ENCODE results near the gene BHLHE40.
"Not testable (repeated sequence)": the region's sequence is repeated elsewhere in the genome, so short reads cannot be mapped to it uniquely, and the experiment has no call there.

Gene BHLHE40

GRCh38 chr3:4961865-4962264 is 17.4 kb upstream of the BHLHE40 start:
- not testable (repeated sequence) for DNase-seq (ENCODE audit: low read depth)

GRCh38 chr3:4963669-4964570 is 15.3 kb upstream of the BHLHE40 start:
- DNase-seq (ENCODE audit: low read depth) = no peak

- not testable (repeated sequence) for DNase-seq (ENCODE audit: low read depth)
These were observed 13.2 kb upstream of the BHLHE40 start for GRCh38 chr3:4966006-4966405.

GRCh38 chr3:4967683-4968082 is 11.6 kb upstream of the BHLHE40 start:
- not testable (repeated sequence) for DNase-seq (ENCODE audit: low read depth)

- not testable (repeated sequence) for DNase-seq (ENCODE audit: low read depth)
These were observed 7.8 kb upstream of the BHLHE40 start for GRCh38 chr3:4971437-4971836.

- DNase-seq (ENCODE audit: low read depth) = no peak
These were observed 7.4 kb upstream of the BHLHE40 start for GRCh38 chr3:4971838-4972237.

- no peak for DNase-seq (ENCODE audit: low read depth)
These were observed 6.3 kb upstream of the BHLHE40 start for GRCh38 chr3:4972652-4973643.

GRCh38 chr3:4974154-4974553 is 5.1 kb upstream of the BHLHE40 start:
- DNase-seq (ENCODE audit: low read depth) = no peak

- no peak for DNase-seq (ENCODE audit: low read depth)
These were observed 3.1 kb upstream of the BHLHE40 start for GRCh38 chr3:4976109-4976508.

- peak; percentile 53 for DNase-seq (ENCODE audit: low read depth)
These were observed 2.0 kb upstream of the BHLHE40 start for GRCh38 chr3:4977001-4977852.

GRCh38 chr3:4977853-4978203 is 1.4 kb upstream of the BHLHE40 start:
- peak; percentile 30 for DNase-seq (ENCODE audit: low read depth)

GRCh38 chr3:4978204-4978965 is 852 bp upstream of the BHLHE40 start:
- DNase-seq (ENCODE audit: low read depth) = peak; percentile 83

- peak; percentile 90 for DNase-seq (ENCODE audit: low read depth)
These were observed 240 bp upstream of the BHLHE40 start for GRCh38 chr3:4978966-4979427.

GRCh38 chr3:4980229-4981203 is 1.3 kb downstream of the BHLHE40 start:
- peak; percentile 87 for DNase-seq (ENCODE audit: low read depth)

- no peak for DNase-seq (ENCODE audit: low read depth)
These were observed 2.0 kb downstream of the BHLHE40 start for GRCh38 chr3:4981294-4981664.

GRCh38 chr3:4981665-4982494 is 2.6 kb downstream of the BHLHE40 start:
- DNase-seq (ENCODE audit: low read depth) = no peak

- DNase-seq (ENCODE audit: low read depth) = no peak
These were observed 3.8 kb downstream of the BHLHE40 start for GRCh38 chr3:4982773-4983738.

Measured in activated T-helper 9 cell treated with anti-CD3 and anti-CD28 coated beads, Interleukin-2, amount 50 U/mL, for 16 hours (primary cell).